Astrocyte (in vitro differentiated cells and primary cell): ENCODE results near the gene EDN2.

Experiments used
- CTCF ChIP-seq: IDR thresholded peaks from 2 replicates; pipeline ENCODE4 v1.5.1; 2011; ENCODE audit warnings: low read depth, mild to moderate bottlenecking, inconsistent platforms, low read length, moderate library complexity; ENCODE audit not compliant: insufficient read depth
- EZH2 ChIP-seq: IDR thresholded peaks from 2 replicates; pipeline ENCODE4 v1.6.1; 2012; ENCODE audit warnings: mild to moderate bottlenecking, low read length, inconsistent platforms; ENCODE audit not compliant: insufficient read depth

GRCh38 chr1:41447995-41448770 lies 36.3 kb downstream of the EDN2 start:
- TF ChIP-seq CTCF (no peak), EZH2 (no peak)
